HEK293T (cell line): ENCODE measurements around the gene DLK1.

Experiments
- CTCF ChIA-PET: fragments of 350-600 bp; formaldehyde crosslinking; extraction: SDS; loops from one replicate; lab custom pipeline; 2021; ENCODE audit warnings: antibody characterized with exemption, inconsistent platforms; lab: Yijun Ruan, JAX
- POLR2A ChIA-PET: fragments of 350-600 bp; formaldehyde crosslinking; extraction: SDS; loops from one replicate; lab custom pipeline; 2020; ENCODE audit warnings: antibody characterized with exemption, inconsistent platforms; lab: Yijun Ruan, JAX
- DNase-seq: peaks from one replicate; pipeline ENCODE4 v3.0.0; 2012; ENCODE audit warnings: mixed read lengths; ENCODE audit errors: extremely low spot score
- ARNT ChIP-seq: fragments of 450-650 bp; IDR thresholded peaks from 2 replicates; pipeline ENCODE4 v1.6.1; 2017; ENCODE audit warnings: mild to moderate bottlenecking
- BHLHE40 ChIP-seq: fragments of 450-650 bp; IDR thresholded peaks from 2 replicates; pipeline ENCODE4 v1.6.1; 2016; ENCODE audit warnings: mild to moderate bottlenecking, moderate library complexity, borderline replicate concordance
- CTBP1 ChIP-seq: fragments of 450-650 bp; IDR thresholded peaks from 2 replicates; pipeline ENCODE4 v1.6.1; 2016; ENCODE audit warnings: borderline replicate concordance
- ELF4 ChIP-seq: fragments of 450-650 bp; IDR thresholded peaks from 2 replicates; pipeline ENCODE4 v1.6.1; 2017; ENCODE audit warnings: antibody characterized with exemption
- FOXA1 ChIP-seq: fragments of 450-650 bp; IDR thresholded peaks from 2 replicates; pipeline ENCODE4 v1.6.1; 2016; ENCODE audit warnings: mild to moderate bottlenecking
- FOXK2 ChIP-seq: fragments of 450-650 bp; IDR thresholded peaks from 2 replicates; pipeline ENCODE4 v1.6.1; 2016; ENCODE audit warnings: mild to moderate bottlenecking
- FOXM1 ChIP-seq: fragments of 450-650 bp; IDR thresholded peaks from 2 replicates; pipeline ENCODE4 v1.6.1; 2017; ENCODE audit warnings: mild to moderate bottlenecking, borderline replicate concordance
- HDGF ChIP-seq: fragments of 450-650 bp; IDR thresholded peaks from 2 replicates; pipeline ENCODE4 v1.6.1; 2017; ENCODE audit warnings: antibody characterized with exemption, borderline replicate concordance
- L3MBTL2 ChIP-seq: fragments of 450-650 bp; conservative IDR thresholded peaks from 2 replicates; pipeline ENCODE4 v1.6.1; 2016; ENCODE audit warnings: mild to moderate bottlenecking
- LEF1 ChIP-seq: fragments of 450-650 bp; IDR thresholded peaks from 2 replicates; pipeline ENCODE4 v1.6.1; 2017; ENCODE audit warnings: mild to moderate bottlenecking, borderline replicate concordance
- NFRKB ChIP-seq: fragments of 450-650 bp; IDR thresholded peaks from 2 replicates; pipeline ENCODE4 v1.6.1; 2016; ENCODE audit warnings: mild to moderate bottlenecking, moderate library complexity
- SP1 ChIP-seq: fragments of 450-650 bp; IDR thresholded peaks from 2 replicates; pipeline ENCODE4 v1.6.1; 2017
- SUZ12 ChIP-seq: fragments of 450-650 bp; IDR thresholded peaks from 2 replicates; pipeline ENCODE4 v1.6.1; 2016; ENCODE audit warnings: mild to moderate bottlenecking
- TARDBP ChIP-seq: fragments of 450-650 bp; IDR thresholded peaks from 2 replicates; pipeline ENCODE4 v1.6.1; 2016
- ZNF384 ChIP-seq: fragments of 450-650 bp; IDR thresholded peaks from 2 replicates; pipeline ENCODE4 v1.6.1; 2016
- TF ChIP-seq, protein P1 (sequence below): fragments of 450-650 bp; IDR thresholded peaks from 2 replicates; pipeline ENCODE4 v1.6.1; 2016

Gene DLK1

DNA sequence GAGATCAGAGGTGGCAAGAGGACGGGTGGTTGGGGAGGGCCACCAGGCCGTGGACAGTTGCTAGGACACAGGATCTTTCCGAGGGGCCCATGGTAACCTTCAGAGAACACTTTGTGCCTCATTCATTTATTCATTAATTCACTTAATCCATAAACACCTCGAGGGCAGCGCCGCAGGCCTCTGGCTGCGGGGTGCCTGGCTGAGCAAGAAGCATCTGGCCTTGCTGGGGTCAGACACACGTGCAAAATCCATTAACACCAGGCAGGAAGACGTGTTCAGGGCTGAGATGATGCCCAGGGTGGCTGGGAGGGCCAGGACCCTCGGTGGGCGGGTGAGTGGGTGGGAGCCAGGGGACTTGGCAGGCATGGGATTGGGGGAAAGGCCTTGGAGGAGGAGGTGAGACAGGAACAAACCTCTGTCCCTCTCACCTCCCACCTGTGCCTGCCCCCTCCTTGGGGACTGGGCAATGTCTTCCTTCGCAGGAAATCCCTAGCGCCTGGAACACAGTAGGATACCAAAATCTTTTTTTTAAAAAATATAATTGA lies 6.6 kb upstream of the DLK1 start:
- ChIA-PET POLR2A (no interaction called here), CTCF (no interaction called here)
- no peak for DNase-seq
- TF ChIP-seq FOXM1: no peak
- no peak for TF ChIP-seq BHLHE40
- no peak for TF ChIP-seq LEF1
- TF ChIP-seq ARNT: no peak
- TF ChIP-seq ZNF384: no peak
- no peak for TF ChIP-seq SUZ12
- no peak for TF ChIP-seq CTBP1
- no peak for TF ChIP-seq L3MBTL2
- no peak for TF ChIP-seq SP1
- no peak for TF ChIP-seq FOXA1
- TF ChIP-seq, protein P1, sequence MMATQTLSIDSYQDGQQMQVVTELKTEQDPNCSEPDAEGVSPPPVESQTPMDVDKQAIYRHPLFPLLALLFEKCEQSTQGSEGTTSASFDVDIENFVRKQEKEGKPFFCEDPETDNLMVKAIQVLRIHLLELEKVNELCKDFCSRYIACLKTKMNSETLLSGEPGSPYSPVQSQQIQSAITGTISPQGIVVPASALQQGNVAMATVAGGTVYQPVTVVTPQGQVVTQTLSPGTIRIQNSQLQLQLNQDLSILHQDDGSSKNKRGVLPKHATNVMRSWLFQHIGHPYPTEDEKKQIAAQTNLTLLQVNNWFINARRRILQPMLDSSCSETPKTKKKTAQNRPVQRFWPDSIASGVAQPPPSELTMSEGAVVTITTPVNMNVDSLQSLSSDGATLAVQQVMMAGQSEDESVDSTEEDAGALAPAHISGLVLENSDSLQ: no peak

- no peak for TF ChIP-seq FOXA1
- TF ChIP-seq L3MBTL2: no peak
- TF ChIP-seq FOXK2: no peak
- no peak for TF ChIP-seq TARDBP
- no peak for TF ChIP-seq NFRKB
- no peak for TF ChIP-seq SUZ12
- TF ChIP-seq LEF1: no peak
- no peak for TF ChIP-seq CTBP1
- TF ChIP-seq FOXM1: no peak
- no peak for TF ChIP-seq BHLHE40
- TF ChIP-seq HDGF: no peak
- TF ChIP-seq, protein P1: no peak
- no peak for TF ChIP-seq ZNF384
- no peak for TF ChIP-seq ELF4
- no peak for TF ChIP-seq ARNT
- no peak for TF ChIP-seq SP1
- POLR2A ChIA-PET: no interaction called here
- CTCF ChIA-PET: no interaction called here
- no peak for DNase-seq
Measured at GRCh38 chr14:100721568-100721967, 5.1 kb upstream of the DLK1 start.

- ChIA-PET POLR2A (no interaction called here), CTCF (no interaction called here)
- TF ChIP-seq HDGF (no peak), TARDBP (no peak), SP1 (no peak), ELF4 (no peak), FOXA1 (no peak), LEF1 (no peak), CTBP1 (no peak), BHLHE40 (no peak), SUZ12 (no peak), NFRKB (no peak), FOXM1 (no peak), L3MBTL2 (no peak), ARNT (no peak), ZNF384 (no peak), FOXK2 (no peak)
- TF ChIP-seq, protein P1: no peak
- no peak for DNase-seq
Measured at GRCh38 chr14:100722367-100722766, 4.3 kb upstream of the DLK1 start.

DNA sequence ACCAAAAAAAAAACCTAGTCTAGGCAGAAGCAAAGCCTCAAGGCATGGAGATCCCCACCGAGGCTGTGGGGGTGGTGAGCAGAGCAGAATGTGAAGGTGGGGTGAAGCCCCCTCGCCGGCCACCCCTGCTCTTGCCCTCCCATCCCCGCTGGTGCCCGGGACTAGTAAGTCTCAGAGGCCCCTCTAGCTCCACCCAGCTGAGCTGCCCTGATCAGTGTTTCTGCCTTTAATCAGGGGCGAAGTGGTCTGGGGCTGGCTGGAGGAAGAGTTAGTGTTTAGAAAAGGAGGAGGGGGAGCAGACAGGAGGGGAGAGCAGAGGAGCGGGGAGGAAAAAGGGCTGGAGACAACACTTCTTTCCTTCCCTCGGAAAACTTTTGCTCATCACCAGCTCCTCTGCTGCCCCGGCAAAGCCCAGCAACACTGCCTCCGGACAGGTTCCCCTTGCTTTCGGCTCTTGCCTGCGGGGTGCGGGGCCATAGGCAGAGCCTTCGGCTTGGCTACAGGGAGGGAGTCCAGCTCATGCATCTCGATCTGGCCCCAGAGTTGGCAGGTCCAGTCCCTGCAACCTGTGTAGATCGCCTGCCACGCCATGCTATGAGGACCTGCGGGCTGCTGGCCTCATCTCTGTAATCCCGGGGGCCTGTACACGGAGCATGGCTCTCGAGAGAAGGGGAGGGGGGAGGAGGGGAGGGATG lies 3.4 kb upstream of the DLK1 start:
- ChIA-PET POLR2A (no interaction called here), CTCF (no interaction called here)
- TF ChIP-seq CTBP1 (no peak), HDGF (no peak), SP1 (no peak), FOXM1 (no peak), TARDBP (no peak), FOXK2 (no peak), ZNF384 (no peak), L3MBTL2 (no peak), NFRKB (no peak), ARNT (no peak), LEF1 (no peak), SUZ12 (no peak), ELF4 (no peak), FOXA1 (no peak), BHLHE40 (no peak)
- no peak for DNase-seq

DNA sequence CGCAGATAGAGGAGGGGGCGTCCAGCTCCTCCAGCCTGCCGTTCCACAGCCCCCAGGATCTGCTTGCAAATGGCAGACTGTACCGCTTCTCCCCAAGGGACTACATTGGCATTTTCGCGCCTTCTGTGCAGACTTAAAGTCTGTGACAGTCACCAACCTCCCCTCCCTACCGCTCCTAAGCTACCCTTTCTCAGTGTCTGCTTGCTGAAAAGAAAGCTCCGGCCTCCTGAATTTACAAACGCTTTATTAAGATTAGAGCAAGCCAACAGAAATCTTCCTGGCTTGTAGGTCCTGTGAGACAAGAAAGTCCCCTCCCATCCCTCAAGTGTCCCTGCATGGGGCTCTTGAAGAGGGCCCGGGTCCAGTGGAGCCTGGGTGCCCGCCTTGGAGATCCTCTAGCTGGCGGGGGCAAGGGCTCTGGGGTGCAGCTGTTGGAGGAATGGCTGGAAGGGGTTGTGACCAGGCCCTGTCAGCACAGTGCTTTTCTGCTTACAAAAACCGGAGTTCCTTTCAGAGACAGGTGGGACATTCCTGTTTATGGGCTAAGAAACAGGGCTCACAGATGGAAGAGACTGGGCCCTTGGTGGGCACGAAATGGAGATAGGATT lies 2.8 kb upstream of the DLK1 start:
- no peak for DNase-seq
- CTCF ChIA-PET: no interaction called here
- POLR2A ChIA-PET: no interaction called here
- TF ChIP-seq SUZ12: no peak
- no peak for TF ChIP-seq FOXK2
- TF ChIP-seq SP1: no peak
- no peak for TF ChIP-seq FOXM1
- no peak for TF ChIP-seq BHLHE40
- TF ChIP-seq L3MBTL2: no peak
- TF ChIP-seq ARNT: no peak
- TF ChIP-seq TARDBP: no peak
- TF ChIP-seq NFRKB: no peak
- no peak for TF ChIP-seq ELF4
- no peak for TF ChIP-seq FOXA1
- TF ChIP-seq, protein P1: no peak
- no peak for TF ChIP-seq CTBP1
